ENCODE results near the gene OLA1. TPM values are rescaled to one million over a fixed set of nuclear protein-coding genes. Genes with fewer than 3 reads are reported as not detected.
A peak's percentile ranks its signal among the peaks of the same experiment; 100 is the strongest.

The OLA1 gene
- total RNA-seq, 1 donor from 2014 or later: 323 TPM

DNA sequence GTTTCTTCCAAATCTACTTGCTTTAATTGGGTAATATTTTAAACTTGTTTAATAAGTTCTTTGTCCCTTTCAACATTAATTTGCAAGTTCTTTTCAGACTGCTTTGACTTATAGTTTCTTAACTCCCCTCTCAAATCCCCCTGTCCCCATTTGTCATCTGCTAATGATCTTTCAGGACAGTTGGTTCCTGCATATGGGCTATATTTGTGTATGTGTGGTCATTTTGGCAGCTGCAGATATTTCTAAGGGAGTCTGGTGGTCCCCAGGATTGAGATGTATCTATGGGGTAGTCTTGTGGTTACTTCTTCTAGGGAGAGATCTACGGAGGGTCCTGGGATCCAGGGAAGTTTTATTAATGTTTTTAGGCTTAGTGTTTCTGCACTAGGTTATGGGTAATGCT is 162.6 kb downstream of the OLA1 start:
- Histone ChIP-seq H3K36me3 (no peaks in the 10 kb centered on the region), H3K4me1 (peaks cover 35% of the 10 kb centered on the region), H3K27ac (no peak overlapping the region), H3K9ac (no peak overlapping the region), H2AFZ (replicated peaks) (no peak overlapping the region), H3K9me3 (ENCODE audit: low read depth) (no peaks in the 10 kb centered on the region), H3K27me3 (no peaks in the 10 kb centered on the region), H3K4me3 (no peak overlapping the region), H3F3A (ENCODE audit: low read depth) (peaks cover 22% of the 10 kb centered on the region), H4K20me1 (ENCODE audit: low read depth) (no peaks in the 10 kb centered on the region), H3K79me2 (ENCODE audit: low read depth) (no peaks in the 10 kb centered on the region), H3K4me2 (no peak overlapping the region)
- H3K27ac Mint-ChIP-seq: no peak overlapping the region
- H3K9me3 Mint-ChIP-seq: peaks cover 15% of the 10 kb centered on the region
- H3K36me3 Mint-ChIP-seq: peaks cover 24% of the 10 kb centered on the region
- TF ChIP-seq EZH2phosphoT487 (IDR thresholded peaks at IDR 0.05) (no peak), EZH2 (IDR thresholded peaks at IDR 0.05) (no peak)
- H3K4me3 Mint-ChIP-seq: no peak overlapping the region
- no peak for DNase-seq (ENCODE audit: low spot score)
- peaks cover 38% of the 10 kb centered on the region for H3K4me1 Mint-ChIP-seq
- no peaks in the 10 kb centered on the region for H3K27me3 Mint-ChIP-seq (ENCODE audit: insufficient read depth, low read depth)

- Histone ChIP-seq H2AFZ (replicated peaks) (no peak overlapping the region), H3K79me2 (ENCODE audit: low read depth) (no peaks in the 10 kb centered on the region), H3K4me2 (peak overlapping the region; percentile 26), H3K27ac (peak overlapping the region; percentile 47), H4K20me1 (ENCODE audit: low read depth) (no peaks in the 10 kb centered on the region), H3K36me3 (peaks cover 2% of the 10 kb centered on the region), H3K9me3 (ENCODE audit: low read depth) (no peaks in the 10 kb centered on the region), H3K4me3 (no peak overlapping the region), H3K9ac (no peak overlapping the region), H3K27me3 (no peaks in the 10 kb centered on the region), H3F3A (ENCODE audit: low read depth) (peaks cover 36% of the 10 kb centered on the region), H3K4me1 (peaks cover 48% of the 10 kb centered on the region)
- TF ChIP-seq EZH2phosphoT487 (IDR thresholded peaks at IDR 0.05) (no peak), EZH2 (IDR thresholded peaks at IDR 0.05) (no peak)
- TF ChIP-seq, protein P1, sequence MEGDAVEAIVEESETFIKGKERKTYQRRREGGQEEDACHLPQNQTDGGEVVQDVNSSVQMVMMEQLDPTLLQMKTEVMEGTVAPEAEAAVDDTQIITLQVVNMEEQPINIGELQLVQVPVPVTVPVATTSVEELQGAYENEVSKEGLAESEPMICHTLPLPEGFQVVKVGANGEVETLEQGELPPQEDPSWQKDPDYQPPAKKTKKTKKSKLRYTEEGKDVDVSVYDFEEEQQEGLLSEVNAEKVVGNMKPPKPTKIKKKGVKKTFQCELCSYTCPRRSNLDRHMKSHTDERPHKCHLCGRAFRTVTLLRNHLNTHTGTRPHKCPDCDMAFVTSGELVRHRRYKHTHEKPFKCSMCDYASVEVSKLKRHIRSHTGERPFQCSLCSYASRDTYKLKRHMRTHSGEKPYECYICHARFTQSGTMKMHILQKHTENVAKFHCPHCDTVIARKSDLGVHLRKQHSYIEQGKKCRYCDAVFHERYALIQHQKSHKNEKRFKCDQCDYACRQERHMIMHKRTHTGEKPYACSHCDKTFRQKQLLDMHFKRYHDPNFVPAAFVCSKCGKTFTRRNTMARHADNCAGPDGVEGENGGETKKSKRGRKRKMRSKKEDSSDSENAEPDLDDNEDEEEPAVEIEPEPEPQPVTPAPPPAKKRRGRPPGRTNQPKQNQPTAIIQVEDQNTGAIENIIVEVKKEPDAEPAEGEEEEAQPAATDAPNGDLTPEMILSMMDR (IDR thresholded peaks at IDR 0.05): no peak
- Mint-ChIP-seq H3K27me3 (ENCODE audit: insufficient read depth, low read depth) (no peaks in the 10 kb centered on the region), H3K9me3 (peaks cover 15% of the 10 kb centered on the region), H3K27ac (peak overlapping the region; percentile 67), H3K4me3 (no peak overlapping the region), H3K4me1 (peaks cover 54% of the 10 kb centered on the region), H3K36me3 (peaks cover 21% of the 10 kb centered on the region)
- peak; percentile 49 for DNase-seq (ENCODE audit: low spot score)
These were observed 164.4 kb downstream of the OLA1 start for GRCh38 chr2:174083843-174084458.

GRCh38 chr2:174080672-174081121 is 167.6 kb downstream of the OLA1 start:
- Mint-ChIP-seq H3K4me3 (no peak overlapping the region), H3K4me1 (peaks cover 80% of the 10 kb centered on the region), H3K9me3 (no peaks in the 10 kb centered on the region), H3K36me3 (peaks cover 1% of the 10 kb centered on the region), H3K27me3 (ENCODE audit: insufficient read depth, low read depth) (no peaks in the 10 kb centered on the region), H3K27ac (no peak overlapping the region)
- H3K79me2 ChIP-seq (ENCODE audit: low read depth): no peaks in the 10 kb centered on the region
- peaks cover 56% of the 10 kb centered on the region for H3F3A ChIP-seq (ENCODE audit: low read depth)
- H3K36me3 ChIP-seq: peaks cover 2% of the 10 kb centered on the region
- no peak for DNase-seq (ENCODE audit: low spot score)
- no peaks in the 10 kb centered on the region for H3K27me3 ChIP-seq
- peaks cover 61% of the 10 kb centered on the region for H3K4me1 ChIP-seq
- H3K9me3 ChIP-seq (ENCODE audit: low read depth): no peaks in the 10 kb centered on the region
- no peak overlapping the region for H3K9ac ChIP-seq
- H4K20me1 ChIP-seq (ENCODE audit: low read depth): no peaks in the 10 kb centered on the region
- no peak for TF ChIP-seq EZH2phosphoT487 (IDR thresholded peaks at IDR 0.05)
- TF ChIP-seq, protein P1 (IDR thresholded peaks at IDR 0.05): no peak
- no peak for TF ChIP-seq EZH2 (IDR thresholded peaks at IDR 0.05)
- no peak overlapping the region for H2AFZ ChIP-seq (replicated peaks)
- peak overlapping the region; percentile 34 for H3K27ac ChIP-seq
- no peak overlapping the region for H3K4me2 ChIP-seq
- no peak overlapping the region for H3K4me3 ChIP-seq

DNA sequence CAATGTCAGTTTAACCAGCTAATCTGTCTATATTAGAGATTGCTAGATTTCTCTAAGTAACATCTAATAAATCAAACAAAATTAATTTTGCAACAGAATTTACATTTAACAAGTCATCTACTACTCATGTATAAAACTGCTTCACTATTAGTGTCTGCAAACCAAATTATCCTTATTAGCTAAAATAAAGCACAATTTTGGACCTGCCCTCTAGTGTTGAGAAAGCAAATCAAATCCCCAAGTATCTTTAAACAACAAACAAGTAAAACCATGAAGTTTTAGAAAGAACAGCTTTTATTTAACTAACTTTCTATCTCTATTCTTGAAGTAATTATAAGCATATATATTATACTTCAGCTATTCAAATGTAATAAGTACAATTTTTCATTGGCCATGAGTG is 170.1 kb downstream of the OLA1 start:
- H2AFZ ChIP-seq (replicated peaks): no peak overlapping the region
- H3K4me3 ChIP-seq: no peak overlapping the region
- peak overlapping the region; percentile 17 for H3K4me2 ChIP-seq
- TF ChIP-seq, protein P1 (IDR thresholded peaks at IDR 0.05): peak; percentile 61
- TF ChIP-seq EZH2phosphoT487 (IDR thresholded peaks at IDR 0.05) (no peak), EZH2 (IDR thresholded peaks at IDR 0.05) (no peak)
- H3K36me3 Mint-ChIP-seq: peaks cover 8% of the 10 kb centered on the region
- no peaks in the 10 kb centered on the region for H3K9me3 ChIP-seq (ENCODE audit: low read depth)
- H3K4me3 Mint-ChIP-seq: no peak overlapping the region
- peak overlapping the region; percentile 35 for H3K27ac ChIP-seq
- H3K27ac Mint-ChIP-seq: no peak overlapping the region
- peaks cover 58% of the 10 kb centered on the region for H3F3A ChIP-seq (ENCODE audit: low read depth)
- no peaks in the 10 kb centered on the region for H4K20me1 ChIP-seq (ENCODE audit: low read depth)
- H3K4me1 ChIP-seq: peaks cover 42% of the 10 kb centered on the region
- H3K9me3 Mint-ChIP-seq: no peaks in the 10 kb centered on the region
- H3K27me3 Mint-ChIP-seq (ENCODE audit: insufficient read depth, low read depth): no peaks in the 10 kb centered on the region
- no peak for DNase-seq (ENCODE audit: low spot score)
- H3K27me3 ChIP-seq: no peaks in the 10 kb centered on the region
- H3K4me1 Mint-ChIP-seq: peaks cover 67% of the 10 kb centered on the region
- no peak overlapping the region for H3K9ac ChIP-seq
- H3K79me2 ChIP-seq (ENCODE audit: low read depth): no peaks in the 10 kb centered on the region
- peaks cover 6% of the 10 kb centered on the region for H3K36me3 ChIP-seq

Measured in neural progenitor cell (in vitro differentiated cells).